ENCODE data around the gene ZFP82.

Gene ZFP82

GRCh38 chr19:36408101-36408500 lies 10.3 kb downstream of the ZFP82 start:
- TF ChIP-seq, protein P1, sequence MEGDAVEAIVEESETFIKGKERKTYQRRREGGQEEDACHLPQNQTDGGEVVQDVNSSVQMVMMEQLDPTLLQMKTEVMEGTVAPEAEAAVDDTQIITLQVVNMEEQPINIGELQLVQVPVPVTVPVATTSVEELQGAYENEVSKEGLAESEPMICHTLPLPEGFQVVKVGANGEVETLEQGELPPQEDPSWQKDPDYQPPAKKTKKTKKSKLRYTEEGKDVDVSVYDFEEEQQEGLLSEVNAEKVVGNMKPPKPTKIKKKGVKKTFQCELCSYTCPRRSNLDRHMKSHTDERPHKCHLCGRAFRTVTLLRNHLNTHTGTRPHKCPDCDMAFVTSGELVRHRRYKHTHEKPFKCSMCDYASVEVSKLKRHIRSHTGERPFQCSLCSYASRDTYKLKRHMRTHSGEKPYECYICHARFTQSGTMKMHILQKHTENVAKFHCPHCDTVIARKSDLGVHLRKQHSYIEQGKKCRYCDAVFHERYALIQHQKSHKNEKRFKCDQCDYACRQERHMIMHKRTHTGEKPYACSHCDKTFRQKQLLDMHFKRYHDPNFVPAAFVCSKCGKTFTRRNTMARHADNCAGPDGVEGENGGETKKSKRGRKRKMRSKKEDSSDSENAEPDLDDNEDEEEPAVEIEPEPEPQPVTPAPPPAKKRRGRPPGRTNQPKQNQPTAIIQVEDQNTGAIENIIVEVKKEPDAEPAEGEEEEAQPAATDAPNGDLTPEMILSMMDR (IDR thresholded peaks at IDR 0.05; ENCODE audit: low read depth, low read length) = no peak
- H3K4me3 ChIP-seq (ENCODE audit: low read depth, low read length) = no peak overlapping the region
- no peaks in the 10 kb centered on the region for H3K27me3 ChIP-seq
- DNase-seq = no peak
- H3K9me3 ChIP-seq = no peaks in the 10 kb centered on the region
- H3K4me1 ChIP-seq = no peaks in the 10 kb centered on the region
- peaks cover 35% of the 10 kb centered on the region for H3K36me3 ChIP-seq

GRCh38 chr19:36404498-36404897 lies 13.9 kb downstream of the ZFP82 start:
- H3K9me3 ChIP-seq = no peaks in the 10 kb centered on the region
- DNase-seq = no peak
- TF ChIP-seq, protein P1 (IDR thresholded peaks at IDR 0.05; ENCODE audit: low read depth, low read length) = no peak
- H3K4me1 ChIP-seq = no peaks in the 10 kb centered on the region
- H3K36me3 ChIP-seq = peaks cover 37% of the 10 kb centered on the region
- H3K4me3 ChIP-seq (ENCODE audit: low read depth, low read length) = no peak overlapping the region
- no peaks in the 10 kb centered on the region for H3K27me3 ChIP-seq

GRCh38 chr19:36401475-36401874 lies 17.0 kb downstream of the ZFP82 start:
- no peaks in the 10 kb centered on the region for H3K27me3 ChIP-seq
- TF ChIP-seq, protein P1 (IDR thresholded peaks at IDR 0.05; ENCODE audit: low read depth, low read length) = no peak
- peaks cover 30% of the 10 kb centered on the region for H3K36me3 ChIP-seq
- no peaks in the 10 kb centered on the region for H3K4me1 ChIP-seq
- DNase-seq = no peak
- H3K4me3 ChIP-seq (ENCODE audit: low read depth, low read length) = no peak overlapping the region
- H3K9me3 ChIP-seq = no peaks in the 10 kb centered on the region

DNA sequence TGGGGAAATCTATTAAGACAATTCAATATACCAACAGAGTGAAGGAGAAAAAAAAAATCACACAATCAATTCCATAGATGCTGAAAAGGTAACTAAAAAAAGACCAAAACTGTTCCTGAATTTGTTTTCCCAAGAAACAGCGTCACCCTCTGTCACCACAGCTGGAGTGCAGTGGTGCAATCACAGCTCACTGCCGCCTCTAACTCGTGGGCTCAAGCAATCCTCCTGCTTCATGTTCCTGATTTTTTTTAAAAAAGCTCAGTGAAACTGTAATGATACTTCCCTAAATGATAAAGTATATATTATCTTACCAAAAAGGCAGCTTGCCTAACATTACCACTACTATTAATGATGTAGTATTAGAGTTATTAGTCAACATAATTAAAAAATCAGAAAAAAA lies 19.9 kb downstream of the ZFP82 start:
- no peak for DNase-seq
- no peak overlapping the region for H3K4me3 ChIP-seq (ENCODE audit: low read depth, low read length)
- peaks cover 3% of the 10 kb centered on the region; the same call in 1 of the 2 replicates for H3K9me3 ChIP-seq
- TF ChIP-seq, protein P1 (IDR thresholded peaks at IDR 0.05; ENCODE audit: low read depth, low read length) = no peak
- peaks cover 30% of the 10 kb centered on the region for H3K36me3 ChIP-seq
- no peaks in the 10 kb centered on the region for H3K4me1 ChIP-seq
- no peaks in the 10 kb centered on the region for H3K27me3 ChIP-seq

DNA sequence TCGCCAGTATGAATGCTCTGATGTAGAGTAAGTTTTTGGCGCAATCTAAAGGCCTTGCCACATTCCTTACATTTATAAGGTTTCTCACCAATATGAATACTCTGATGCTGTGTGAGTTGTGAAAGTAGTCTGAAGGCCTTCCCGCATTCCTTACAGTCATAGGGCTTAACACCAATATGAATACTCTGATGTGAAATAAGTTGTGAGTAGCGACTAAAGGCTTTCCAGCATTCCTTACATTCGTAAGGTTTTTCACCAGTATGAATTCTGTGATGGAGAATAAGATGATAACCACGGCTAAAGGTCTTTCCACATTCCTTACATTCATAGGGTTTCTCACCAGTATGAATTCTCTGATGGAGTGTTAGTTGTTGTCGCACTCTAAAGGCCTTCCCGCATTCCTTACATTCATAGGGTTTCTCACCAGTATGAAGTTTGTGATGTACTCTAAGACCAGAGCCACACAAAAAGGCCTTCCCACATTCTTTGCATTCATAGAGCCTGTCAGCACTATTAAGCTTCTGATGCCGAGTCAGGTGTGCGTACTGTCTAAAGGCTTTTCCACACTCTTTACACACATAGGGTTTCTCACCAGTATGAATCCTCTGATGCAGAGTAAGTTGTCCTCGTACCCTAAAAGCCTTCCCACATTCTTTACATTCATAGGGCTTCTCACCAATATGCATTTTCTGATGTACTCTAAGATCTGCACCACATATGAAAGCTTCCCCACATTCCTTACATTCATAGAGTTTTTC lies 25.3 kb downstream of the ZFP82 start:
- Histone ChIP-seq H3K4me3 (ENCODE audit: low read depth, low read length) (no peak overlapping the region), H3K9me3 (peaks cover 8% of the 10 kb centered on the region), H3K4me1 (no peaks in the 10 kb centered on the region), H3K36me3 (peaks cover 36% of the 10 kb centered on the region), H3K27me3 (no peaks in the 10 kb centered on the region)
- TF ChIP-seq, protein P1 (IDR thresholded peaks at IDR 0.05; ENCODE audit: low read depth, low read length) = no peak
- DNase-seq = no peak

DNA sequence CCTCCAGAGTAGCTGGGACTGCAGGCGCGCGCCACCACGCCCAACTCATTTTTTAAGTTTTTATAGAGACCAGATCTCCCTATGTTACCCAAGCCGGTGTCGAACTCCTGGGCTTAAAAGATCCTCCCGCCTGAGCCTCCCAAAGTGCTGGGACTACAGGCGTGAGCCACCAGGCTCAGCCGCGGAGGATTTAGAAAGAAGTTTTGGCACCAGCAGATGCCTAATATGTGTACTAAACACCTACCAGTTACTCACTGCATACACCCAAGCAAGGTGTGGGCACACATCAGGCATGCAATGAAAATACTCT lies 39.0 kb downstream of the ZFP82 start:
- H3K9me3 ChIP-seq = peaks cover 4% of the 10 kb centered on the region; the same call in 1 of the 2 replicates
- H3K36me3 ChIP-seq = no peaks in the 10 kb centered on the region
- no peak for DNase-seq
- TF ChIP-seq, protein P1 (IDR thresholded peaks at IDR 0.05; ENCODE audit: low read depth, low read length) = no peak
- H3K4me1 ChIP-seq = no peaks in the 10 kb centered on the region
- no peaks in the 10 kb centered on the region for H3K27me3 ChIP-seq
- H3K4me3 ChIP-seq (ENCODE audit: low read depth, low read length) = peak overlapping the region; percentile 90

All from BE2C (cell line).